HEK293T (cell line): ENCODE results near the gene SYT13.

ENCODE experiments used
- ARNT ChIP-seq: fragments of 450-650 bp; IDR thresholded peaks from 2 replicates; pipeline ENCODE4 v1.6.1; 2017; ENCODE audit warnings: mild to moderate bottlenecking
- BHLHE40 ChIP-seq: fragments of 450-650 bp; IDR thresholded peaks from 2 replicates; pipeline ENCODE4 v1.6.1; 2016; ENCODE audit warnings: mild to moderate bottlenecking, moderate library complexity, borderline replicate concordance
- FOXA1 ChIP-seq: fragments of 450-650 bp; IDR thresholded peaks from 2 replicates; pipeline ENCODE4 v1.6.1; 2016; ENCODE audit warnings: mild to moderate bottlenecking
- FOXM1 ChIP-seq: fragments of 450-650 bp; IDR thresholded peaks from 2 replicates; pipeline ENCODE4 v1.6.1; 2017; ENCODE audit warnings: mild to moderate bottlenecking, borderline replicate concordance
- HDGF ChIP-seq: fragments of 450-650 bp; IDR thresholded peaks from 2 replicates; pipeline ENCODE4 v1.6.1; 2017; ENCODE audit warnings: antibody characterized with exemption, borderline replicate concordance
- NFRKB ChIP-seq: fragments of 450-650 bp; IDR thresholded peaks from 2 replicates; pipeline ENCODE4 v1.6.1; 2016; ENCODE audit warnings: mild to moderate bottlenecking, moderate library complexity
- SP1 ChIP-seq: fragments of 450-650 bp; IDR thresholded peaks from 2 replicates; pipeline ENCODE4 v1.6.1; 2017
- ZNF384 ChIP-seq: fragments of 450-650 bp; IDR thresholded peaks from 2 replicates; pipeline ENCODE4 v1.6.1; 2016

GRCh38 chr11:45218705-45219104 lies 67.4 kb downstream of the SYT13 start:
- TF ChIP-seq SP1 (no peak), ARNT (no peak), FOXM1 (no peak), NFRKB (no peak), BHLHE40 (no peak), FOXA1 (no peak), ZNF384 (no peak), HDGF (no peak)
